K562 (cell line): ENCODE data around the gene BAG2. TPM values are rescaled to one million over a fixed set of nuclear protein-coding genes. Genes with fewer than 3 reads are reported as not detected.

Source experiments
- C11orf30 ChIP-seq: fragments of 450-650 bp; IDR thresholded peaks from 2 replicates; pipeline ENCODE4 v1.6.1; 2016; ENCODE audit warnings: low read depth, mild to moderate bottlenecking
- CHD1 ChIP-seq: fragments of 200-600 bp; sonication (generic); IDR thresholded peaks from one replicate; pipeline ENCODE4 v1.6.1; 2012; ENCODE audit warnings: mild to moderate bottlenecking, moderate library complexity, low read length, inconsistent platforms
- JUN ChIP-seq, 2 experiments: sonication (generic) in 1 of 2; formaldehyde crosslinking in 1 of 2; IDR thresholded peaks; 2 replicates each; pipeline versions ENCODE4 v1.6.1 to v1.8.0; 2012 to 2022; ENCODE audit warnings: borderline replicate concordance in 2 of 2, mild to moderate bottlenecking in 2 of 2, improper control_type of control experiment in 1 of 2, low read depth in 1 of 2, low read length in 1 of 2, missing genetic modification reagents in 1 of 2
- RAD51 ChIP-seq: fragments of 450-650 bp; IDR thresholded peaks from 2 replicates; pipeline ENCODE4 v1.7.1; 2016; ENCODE audit warnings: low read depth, mild to moderate bottlenecking, borderline replicate concordance
- ZNF146 ChIP-seq: IDR thresholded peaks from one replicate; pipeline ENCODE4 v1.6.1; 2018; ENCODE audit warnings: missing compliant biosample characterization; ENCODE audit not compliant: unreplicated experiment
- ZNF253 ChIP-seq: fragments of 250-450 bp; sonication (Bioruptor Pico); conservative IDR thresholded peaks from 2 replicates; pipeline ENCODE4 v1.6.1; 2021; ENCODE audit warnings: mild to moderate bottlenecking
- ZNF668 ChIP-seq: fragments of 250-450 bp; sonication (Bioruptor Pico); IDR thresholded peaks from 2 replicates; pipeline ENCODE4 v1.8.0; 2022; ENCODE audit warnings: mild to moderate bottlenecking, inconsistent platforms
- polyA plus RNA-seq, 8 experiments: library from polyadenylated mRNA; depleted of rRNA in 4 of 8; stranded (reverse) in 5 of 8; unstranded in 3 of 8; fragments of >200 nt; fragmentation: Nextera tagmentation in 2 of 8; fragmentation: Illumina TruSeq in 1 of 8; extraction: Ambion mirVana in 2 of 8; extraction: Trizol in 1 of 8; gene quantifications; 2 replicates each; pipeline versions ENCODE4 v1.2.1 to v1.2.3, GENCODE V29; 2011 to 2014; ENCODE audit warnings: inconsistent platforms in 1 of 8, missing spikeins in 1 of 8
- total RNA-seq, 7 experiments: library from RNA; depleted of rRNA in 6 of 7; stranded (reverse); fragments of >200 nt in 6 of 7; fragmentation: Illumina TruSeq in 2 of 7; extraction: Trizol in 2 of 7; gene quantifications; 2 replicates each; pipeline versions ENCODE4 v1.2.1 to v1.2.3, GENCODE V29; 2011 to 2021; ENCODE audit warnings: low replicate concordance in 1 of 7
- TF ChIP-seq, protein P1 (sequence below): fragments of 450-650 bp; IDR thresholded peaks from 2 replicates; pipeline ENCODE4 v1.6.1; 2016; ENCODE audit warnings: low read depth, mild to moderate bottlenecking, moderate library complexity
- TF ChIP-seq, protein P2 (sequence below), 2 experiments: IDR thresholded peaks; 2 replicates each; pipeline ENCODE4 v1.6.1; 2011; ENCODE audit warnings: borderline replicate concordance in 1 of 2, control low read depth in 1 of 2, low read depth in 1 of 2, low read length in 1 of 2, mild to moderate bottlenecking in 1 of 2, mixed read lengths in 1 of 2, moderate library complexity in 1 of 2; ENCODE audit not compliant: insufficient read depth in 1 of 2, insufficient read length in 1 of 2, poor library complexity in 1 of 2, severe bottlenecking in 1 of 2; ENCODE audit errors: extremely low read depth in 1 of 2

The BAG2 gene
- total and polyA plus RNA-seq, 9 of the 15 experiments (the other 6 are each of a cell fraction or from before 2014, with no cell fraction given), result 12.8 to 20.7 (median 17.6) TPM

- TF ChIP-seq RAD51 (no peak), ZNF668 (CRISPR knock-in tag) (no peak), JUN (IDR thresholded peaks at IDR 0.05; ENCODE audit: borderline replicate concordance, low read depth, low read length) (no peak), JUN (CRISPR knock-in tag; IDR thresholded peaks at IDR 0.05; ENCODE audit: borderline replicate concordance) (no peak), ZNF146 (CRISPR knock-in tag) (no peak), CHD1 (peak; percentile 77), C11orf30 (no peak), ZNF253 (CRISPR knock-in tag) (no peak)
- TF ChIP-seq, protein P1, sequence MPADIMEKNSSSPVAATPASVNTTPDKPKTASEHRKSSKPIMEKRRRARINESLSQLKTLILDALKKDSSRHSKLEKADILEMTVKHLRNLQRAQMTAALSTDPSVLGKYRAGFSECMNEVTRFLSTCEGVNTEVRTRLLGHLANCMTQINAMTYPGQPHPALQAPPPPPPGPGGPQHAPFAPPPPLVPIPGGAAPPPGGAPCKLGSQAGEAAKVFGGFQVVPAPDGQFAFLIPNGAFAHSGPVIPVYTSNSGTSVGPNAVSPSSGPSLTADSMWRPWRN, result no peak
- TF ChIP-seq, protein P2, sequence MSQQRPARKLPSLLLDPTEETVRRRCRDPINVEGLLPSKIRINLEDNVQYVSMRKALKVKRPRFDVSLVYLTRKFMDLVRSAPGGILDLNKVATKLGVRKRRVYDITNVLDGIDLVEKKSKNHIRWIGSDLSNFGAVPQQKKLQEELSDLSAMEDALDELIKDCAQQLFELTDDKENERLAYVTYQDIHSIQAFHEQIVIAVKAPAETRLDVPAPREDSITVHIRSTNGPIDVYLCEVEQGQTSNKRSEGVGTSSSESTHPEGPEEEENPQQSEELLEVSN (IDR thresholded peaks at IDR 0.05; ENCODE audit: borderline replicate concordance in 1 of 2, extremely low read depth in 1 of 2, insufficient read depth in 1 of 2, insufficient read length in 1 of 2, low read depth in 1 of 2, low read length in 1 of 2, poor library complexity in 1 of 2, severe bottlenecking in 1 of 2), result peak in 1 of 2 experiments; percentile 34
These were observed 1.1 kb downstream of the BAG2 start (continued) for GRCh38 chr6:57173056-57173885.
